Measurements from ENCODE around the gene SCAPER.
"Not testable (repeated sequence)": the region's sequence is repeated elsewhere in the genome, so short reads cannot be mapped to it uniquely, and the experiment has no call there.

Gene SCAPER

GRCh38 chr15:76787273-76787672 is 117.9 kb downstream of the SCAPER start:
- no peak for DNase-seq (ENCODE audit: low read depth in 3 of 3)

- DNase-seq (ENCODE audit: low read depth in 3 of 3), result no peak
Observed at GRCh38 chr15:76776969-76777368, 128.2 kb downstream of the SCAPER start.

GRCh38 chr15:76776480-76776879 is 128.7 kb downstream of the SCAPER start:
- DNase-seq (ENCODE audit: low read depth in 3 of 3), result no peak

- DNase-seq (ENCODE audit: low read depth in 3 of 3), result no peak
Observed at GRCh38 chr15:76773234-76773633, 131.9 kb downstream of the SCAPER start.

GRCh38 chr15:76772776-76773175 is 132.4 kb downstream of the SCAPER start:
- no peak for DNase-seq (ENCODE audit: low read depth in 3 of 3)

GRCh38 chr15:76764004-76764403 is 141.1 kb downstream of the SCAPER start:
- DNase-seq (ENCODE audit: low read depth in 3 of 3), result no peak

GRCh38 chr15:76763554-76763953 is 141.6 kb downstream of the SCAPER start:
- DNase-seq (ENCODE audit: low read depth in 3 of 3), result no peak

- DNase-seq (ENCODE audit: low read depth in 3 of 3), result no peak
Observed at GRCh38 chr15:76756381-76756780, 148.8 kb downstream of the SCAPER start.

- DNase-seq (ENCODE audit: low read depth in 3 of 3), result no peak
Observed at GRCh38 chr15:76753771-76754170, 151.4 kb downstream of the SCAPER start.

GRCh38 chr15:76753131-76753530 is 152.0 kb downstream of the SCAPER start:
- no peak for DNase-seq (ENCODE audit: low read depth in 3 of 3)

GRCh38 chr15:76752549-76752948 is 152.6 kb downstream of the SCAPER start:
- DNase-seq (ENCODE audit: low read depth in 3 of 3), result no peak

GRCh38 chr15:76737573-76737972 is 167.6 kb downstream of the SCAPER start:
- DNase-seq (ENCODE audit: low read depth in 3 of 3), result no peak

- DNase-seq (ENCODE audit: low read depth in 3 of 3), result not testable (repeated sequence)
Observed at GRCh38 chr15:76732321-76732720, 172.8 kb downstream of the SCAPER start.

- DNase-seq (ENCODE audit: low read depth in 3 of 3), result no peak
Observed at GRCh38 chr15:76730262-76730661, 174.9 kb downstream of the SCAPER start.

GRCh38 chr15:76718863-76719262 is 186.3 kb downstream of the SCAPER start:
- DNase-seq (ENCODE audit: low read depth in 3 of 3), result no peak

- no peak for DNase-seq (ENCODE audit: low read depth in 3 of 3)
Observed at GRCh38 chr15:76714950-76715349, 190.2 kb downstream of the SCAPER start.

GRCh38 chr15:76711351-76711827 is 193.8 kb downstream of the SCAPER start:
- no peak for DNase-seq (ENCODE audit: low read depth in 3 of 3)

- DNase-seq (ENCODE audit: low read depth in 3 of 3), result not testable (repeated sequence)
Observed at GRCh38 chr15:76704032-76704431, 201.1 kb downstream of the SCAPER start.

GRCh38 chr15:76696840-76697239 is 208.3 kb downstream of the SCAPER start:
- DNase-seq (ENCODE audit: low read depth in 3 of 3), result no peak

GRCh38 chr15:76692546-76692945 is 212.6 kb downstream of the SCAPER start:
- DNase-seq (ENCODE audit: low read depth in 3 of 3), result not testable (repeated sequence)

GRCh38 chr15:76687592-76687991 is 217.5 kb downstream of the SCAPER start:
- not testable (repeated sequence) for DNase-seq (ENCODE audit: low read depth in 3 of 3)

GRCh38 chr15:76684002-76684401 is 221.1 kb downstream of the SCAPER start:
- DNase-seq (ENCODE audit: low read depth in 3 of 3), result no peak

- DNase-seq (ENCODE audit: low read depth in 3 of 3), result no peak
Observed at GRCh38 chr15:76682833-76683232, 222.3 kb downstream of the SCAPER start.

- no peak for DNase-seq (ENCODE audit: low read depth in 3 of 3)
Observed at GRCh38 chr15:76682259-76682658, 222.9 kb downstream of the SCAPER start.

Measured in stimulated activated CD4-positive, alpha-beta T cell treated with anti-CD3 and anti-CD28 coated beads, TNF-alpha, amount 100 ng/mL, for 4 hours (primary cell).